ENCODE data around the gene ESYT2.

Gene ESYT2

GRCh38 chr7:158726277-158726807 is 103.0 kb downstream of the ESYT2 start:
- no CpG with 5 or more reads among the region's 4 CpGs for WGBS (ENCODE audit: insufficient coverage, insufficient read length)
- no peak overlapping the region for H3K27ac ChIP-seq (ENCODE audit: low read length)
- H3K27me3 ChIP-seq (ENCODE audit: control insufficient read depth, insufficient read depth, low read length): no peaks in the 10 kb centered on the region
- no peaks in the 10 kb centered on the region for H3K9me3 ChIP-seq (ENCODE audit: control insufficient read depth, insufficient read depth, low read length)
- no peak for DNase-seq (ENCODE audit: low read depth, low spot score)
- H3K4me1 ChIP-seq (ENCODE audit: control insufficient read depth, insufficient read depth, low read length): peaks cover 4% of the 10 kb centered on the region; the same call in 1 of the 2 replicates
- H3K36me3 ChIP-seq (ENCODE audit: control insufficient read depth, insufficient read depth, low read length): no peaks in the 10 kb centered on the region
- H3K4me3 ChIP-seq (ENCODE audit: low read length): no peak overlapping the region

DNA sequence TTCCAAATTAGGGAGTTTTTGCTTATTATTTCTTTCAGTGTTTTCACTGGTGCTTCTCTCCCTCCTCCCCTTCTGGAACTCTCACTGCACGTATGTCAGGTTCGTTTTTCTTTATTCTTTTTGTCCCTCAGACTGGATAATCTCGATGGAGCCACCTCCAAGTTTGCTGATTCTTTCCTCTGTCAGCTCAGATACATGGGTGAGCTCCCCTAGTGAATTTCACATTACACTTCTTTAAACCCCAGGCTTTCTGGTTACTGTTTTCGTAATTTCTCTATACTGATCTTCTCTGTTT is 103.9 kb downstream of the ESYT2 start:
- H3K27me3 ChIP-seq (ENCODE audit: control insufficient read depth, insufficient read depth, low read length): no peaks in the 10 kb centered on the region
- no peak for DNase-seq (ENCODE audit: low read depth, low spot score)
- H3K27ac ChIP-seq (ENCODE audit: low read length): no peak overlapping the region
- no CpG with 5 or more reads among the region's 4 CpGs for whole genome bisulfite sequencing (ENCODE audit: insufficient coverage, insufficient read length)
- no peak overlapping the region for H3K4me3 ChIP-seq (ENCODE audit: low read length)
- H3K4me1 ChIP-seq (ENCODE audit: control insufficient read depth, insufficient read depth, low read length): peaks cover 3% of the 10 kb centered on the region; the same call in 1 of the 2 replicates
- no peaks in the 10 kb centered on the region for H3K36me3 ChIP-seq (ENCODE audit: control insufficient read depth, insufficient read depth, low read length)
- no peaks in the 10 kb centered on the region for H3K9me3 ChIP-seq (ENCODE audit: control insufficient read depth, insufficient read depth, low read length)

GRCh38 chr7:158724658-158725505 is 104.4 kb downstream of the ESYT2 start:
- Histone ChIP-seq H3K4me3 (ENCODE audit: low read length) (no peak overlapping the region), H3K27ac (ENCODE audit: low read length) (no peak overlapping the region), H3K4me1 (ENCODE audit: control insufficient read depth, insufficient read depth, low read length) (peaks cover 3% of the 10 kb centered on the region; the same call in 1 of the 2 replicates), H3K9me3 (ENCODE audit: control insufficient read depth, insufficient read depth, low read length) (no peaks in the 10 kb centered on the region), H3K36me3 (ENCODE audit: control insufficient read depth, insufficient read depth, low read length) (no peaks in the 10 kb centered on the region), H3K27me3 (ENCODE audit: control insufficient read depth, insufficient read depth, low read length) (no peaks in the 10 kb centered on the region)
- no CpG with 5 or more reads among the region's 21 CpGs for WGBS (ENCODE audit: insufficient coverage, insufficient read length)
- no peak for DNase-seq (ENCODE audit: low read depth, low spot score)

DNA sequence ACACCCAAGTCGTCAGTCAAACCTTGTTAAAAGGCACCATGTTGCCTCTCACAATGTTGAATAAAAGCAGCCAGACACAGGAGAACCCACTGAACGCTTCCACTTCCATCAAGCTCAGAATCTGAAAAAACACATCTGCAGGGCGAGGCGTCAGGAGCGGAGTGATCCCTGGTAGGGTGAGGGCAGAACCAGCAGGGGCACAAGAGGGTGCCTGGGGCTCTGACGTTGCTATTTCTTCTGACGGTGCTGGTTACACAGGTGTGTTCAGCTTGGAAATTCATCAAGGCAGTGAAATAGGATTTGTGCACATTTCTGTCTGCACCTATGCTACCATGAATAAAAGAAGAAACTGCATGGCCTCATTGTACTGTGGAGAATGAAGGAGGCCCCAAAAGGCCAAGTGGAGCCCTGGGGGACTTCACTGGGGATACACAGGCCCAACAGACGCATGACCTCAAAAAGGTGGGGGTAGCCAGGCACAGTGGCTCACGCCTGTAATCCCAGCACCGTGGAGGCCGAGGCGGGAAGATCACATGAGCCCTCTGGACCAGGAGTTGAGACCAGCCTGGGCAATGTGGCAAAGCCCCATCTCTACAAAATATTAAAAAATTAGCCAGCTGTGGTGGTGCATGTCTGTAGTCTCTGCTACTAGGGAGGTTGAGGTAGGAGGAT is 105.5 kb downstream of the ESYT2 start:
- Histone ChIP-seq H3K4me3 (ENCODE audit: low read length) (no peak overlapping the region), H3K4me1 (ENCODE audit: control insufficient read depth, insufficient read depth, low read length) (0 out of 2 replicates have a peak, but pooled peaks cover under 1% of the 10 kb centered on the region), H3K9me3 (ENCODE audit: control insufficient read depth, insufficient read depth, low read length) (no peaks in the 10 kb centered on the region), H3K27me3 (ENCODE audit: control insufficient read depth, insufficient read depth, low read length) (no peaks in the 10 kb centered on the region), H3K27ac (ENCODE audit: low read length) (no peak overlapping the region), H3K36me3 (ENCODE audit: control insufficient read depth, insufficient read depth, low read length) (no peaks in the 10 kb centered on the region)
- WGBS (ENCODE audit: insufficient coverage, insufficient read length): no CpG with 5 or more reads among the region's 12 CpGs
- no peak for DNase-seq (ENCODE audit: low read depth, low spot score)

DNA sequence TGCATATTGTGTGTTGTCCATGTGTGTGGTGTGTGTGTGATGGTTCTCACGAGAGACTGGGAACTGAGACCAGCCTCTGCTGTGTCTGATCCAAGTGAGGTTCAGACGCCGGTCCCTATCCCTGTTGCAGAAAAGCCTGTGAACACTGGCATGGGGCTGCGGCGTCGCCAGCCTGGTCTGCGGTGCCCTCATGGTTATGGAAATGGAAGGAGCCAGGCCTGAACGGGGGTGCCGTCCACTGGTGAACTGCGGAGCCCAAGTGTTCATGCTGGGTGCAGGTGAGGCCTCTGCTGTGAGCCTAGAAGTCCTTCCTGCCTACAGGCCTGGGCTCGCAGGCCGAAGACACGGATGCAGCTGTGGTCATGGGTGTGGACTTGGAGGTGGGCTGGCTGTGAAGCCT is 106.0 kb downstream of the ESYT2 start:
- WGBS (ENCODE audit: insufficient coverage, insufficient read length): no CpG with 5 or more reads among the region's 13 CpGs
- Histone ChIP-seq H3K27me3 (ENCODE audit: control insufficient read depth, insufficient read depth, low read length) (no peaks in the 10 kb centered on the region), H3K36me3 (ENCODE audit: control insufficient read depth, insufficient read depth, low read length) (no peaks in the 10 kb centered on the region), H3K9me3 (ENCODE audit: control insufficient read depth, insufficient read depth, low read length) (no peaks in the 10 kb centered on the region), H3K4me1 (ENCODE audit: control insufficient read depth, insufficient read depth, low read length) (no peaks in the 10 kb centered on the region), H3K27ac (ENCODE audit: low read length) (no peak overlapping the region), H3K4me3 (ENCODE audit: low read length) (no peak overlapping the region)
- no peak for DNase-seq (ENCODE audit: low read depth, low spot score)

- Histone ChIP-seq H3K27me3 (ENCODE audit: control insufficient read depth, insufficient read depth, low read length) (no peaks in the 10 kb centered on the region), H3K27ac (ENCODE audit: low read length) (no peak overlapping the region), H3K4me3 (ENCODE audit: low read length) (no peak overlapping the region), H3K9me3 (ENCODE audit: control insufficient read depth, insufficient read depth, low read length) (no peaks in the 10 kb centered on the region), H3K36me3 (ENCODE audit: control insufficient read depth, insufficient read depth, low read length) (no peaks in the 10 kb centered on the region), H3K4me1 (ENCODE audit: control insufficient read depth, insufficient read depth, low read length) (no peaks in the 10 kb centered on the region)
- no peak for DNase-seq (ENCODE audit: low read depth, low spot score)
- WGBS (ENCODE audit: insufficient coverage, insufficient read length): 100% methylated on average over 1 of the region's 6 CpGs
Observed at GRCh38 chr7:158722574-158723237, 106.6 kb downstream of the ESYT2 start.

GRCh38 chr7:158720112-158720511 is 109.2 kb downstream of the ESYT2 start:
- no peak overlapping the region for H3K27ac ChIP-seq (ENCODE audit: low read length)
- no peaks in the 10 kb centered on the region for H3K4me1 ChIP-seq (ENCODE audit: control insufficient read depth, insufficient read depth, low read length)
- H3K27me3 ChIP-seq (ENCODE audit: control insufficient read depth, insufficient read depth, low read length): no peaks in the 10 kb centered on the region
- H3K9me3 ChIP-seq (ENCODE audit: control insufficient read depth, insufficient read depth, low read length): no peaks in the 10 kb centered on the region
- no peak overlapping the region for H3K4me3 ChIP-seq (ENCODE audit: low read length)
- no peak for DNase-seq (ENCODE audit: low read depth, low spot score)
- WGBS (ENCODE audit: insufficient coverage, insufficient read length): 100% methylated on average over 4 of the region's 9 CpGs
- H3K36me3 ChIP-seq (ENCODE audit: control insufficient read depth, insufficient read depth, low read length): no peaks in the 10 kb centered on the region

DNA sequence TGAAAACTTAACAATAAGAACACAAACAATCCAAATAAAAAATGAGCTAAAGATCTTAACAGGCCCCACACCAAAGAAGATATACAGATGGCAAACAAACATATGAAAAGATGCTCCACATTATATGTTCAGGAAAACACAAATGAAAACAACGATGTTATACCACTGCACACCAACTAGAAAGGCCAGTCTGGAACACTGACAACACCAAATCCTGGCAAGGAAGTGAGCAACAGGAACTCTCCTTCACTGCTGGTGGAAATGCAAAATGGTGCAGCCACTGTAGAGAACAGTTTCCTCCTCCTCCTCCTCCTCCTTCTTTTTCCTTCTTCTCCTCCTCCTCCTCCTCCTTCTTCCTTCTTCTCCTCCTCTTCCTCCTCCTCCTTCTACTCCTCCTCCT is 112.5 kb downstream of the ESYT2 start:
- WGBS (ENCODE audit: insufficient coverage, insufficient read length): no CpG with 5 or more reads among the region's 1 CpG
- Histone ChIP-seq H3K27ac (ENCODE audit: low read length) (no peak overlapping the region), H3K4me3 (ENCODE audit: low read length) (no peak overlapping the region), H3K4me1 (ENCODE audit: control insufficient read depth, insufficient read depth, low read length) (no peaks in the 10 kb centered on the region), H3K9me3 (ENCODE audit: control insufficient read depth, insufficient read depth, low read length) (no peaks in the 10 kb centered on the region), H3K36me3 (ENCODE audit: control insufficient read depth, insufficient read depth, low read length) (no peaks in the 10 kb centered on the region), H3K27me3 (ENCODE audit: control insufficient read depth, insufficient read depth, low read length) (no peaks in the 10 kb centered on the region)
- no peak for DNase-seq (ENCODE audit: low read depth, low spot score)

- Histone ChIP-seq H3K4me1 (ENCODE audit: control insufficient read depth, insufficient read depth, low read length) (no peaks in the 10 kb centered on the region), H3K9me3 (ENCODE audit: control insufficient read depth, insufficient read depth, low read length) (no peaks in the 10 kb centered on the region), H3K27ac (ENCODE audit: low read length) (no peak overlapping the region), H3K36me3 (ENCODE audit: control insufficient read depth, insufficient read depth, low read length) (no peaks in the 10 kb centered on the region), H3K27me3 (ENCODE audit: control insufficient read depth, insufficient read depth, low read length) (no peaks in the 10 kb centered on the region), H3K4me3 (ENCODE audit: low read length) (no peak overlapping the region)
- DNase-seq (ENCODE audit: low read depth, low spot score): no peak
- WGBS (ENCODE audit: insufficient coverage, insufficient read length): no CpG with 5 or more reads among the region's 7 CpGs
Observed at GRCh38 chr7:158710651-158711102, 118.6 kb downstream of the ESYT2 start.

GRCh38 chr7:158707610-158708009 is 121.7 kb downstream of the ESYT2 start:
- no peaks in the 10 kb centered on the region for H3K9me3 ChIP-seq (ENCODE audit: control insufficient read depth, insufficient read depth, low read length)
- H3K27me3 ChIP-seq (ENCODE audit: control insufficient read depth, insufficient read depth, low read length): no peaks in the 10 kb centered on the region
- H3K36me3 ChIP-seq (ENCODE audit: control insufficient read depth, insufficient read depth, low read length): no peaks in the 10 kb centered on the region
- no CpG with 5 or more reads among the region's 4 CpGs for WGBS (ENCODE audit: insufficient coverage, insufficient read length)
- 0 out of 2 replicates have a peak, but pooled peaks cover 1% of the 10 kb centered on the region for H3K4me1 ChIP-seq (ENCODE audit: control insufficient read depth, insufficient read depth, low read length)
- no peak for DNase-seq (ENCODE audit: low read depth, low spot score)
- no peak overlapping the region for H3K27ac ChIP-seq (ENCODE audit: low read length)
- no peak overlapping the region for H3K4me3 ChIP-seq (ENCODE audit: low read length)

Data from iPS DF 6.9 (cell line).